Loucy (cell line): ENCODE data around the gene RUFY2.
"Not testable (repeated sequence)": the region's sequence is repeated elsewhere in the genome, so short reads cannot be mapped to it uniquely, and the experiment has no call there.

ENCODE experiments used
- H2AFZ ChIP-seq: fragments of 200-600 bp; sonication (generic); 2 replicates; pipeline ENCODE4 v1.6.0; 2016; ENCODE audit warnings: antibody characterized with exemption, mild to moderate bottlenecking, low read length, moderate library complexity
- H3F3A ChIP-seq: fragments of 200-600 bp; 2 replicates; pipeline ENCODE4 v1.6.0; 2016; ENCODE audit warnings: antibody characterized with exemption, low read depth, mild to moderate bottlenecking
- H3K27me3 ChIP-seq: fragments of 200-600 bp; sonication (generic); 2 replicates; pipeline ENCODE4 v1.6.1; 2014; ENCODE audit warnings: low read length, mild to moderate bottlenecking; ENCODE audit not compliant: insufficient read depth, poor library complexity, severe bottlenecking
- H3K36me3 ChIP-seq: fragments of 200-600 bp; sonication (generic); 2 replicates; pipeline ENCODE4 v1.6.1; 2016; ENCODE audit warnings: low read length; ENCODE audit not compliant: insufficient read depth
- H3K4me1 ChIP-seq: fragments of 200-600 bp; sonication (generic); 2 replicates; pipeline ENCODE4 v1.5.1; 2014; ENCODE audit warnings: low read length, mild to moderate bottlenecking; ENCODE audit not compliant: insufficient read depth, poor library complexity, severe bottlenecking
- H3K4me2 ChIP-seq: fragments of 200-600 bp; sonication (generic); 2 replicates; pipeline ENCODE4 v1.6.0; 2014; ENCODE audit warnings: antibody characterized with exemption, low read length, low read depth, mild to moderate bottlenecking; ENCODE audit not compliant: poor library complexity, severe bottlenecking
- H3K4me3 ChIP-seq: fragments of 200-600 bp; sonication (generic); 2 replicates; pipeline ENCODE4 v1.5.1; 2014; ENCODE audit warnings: low read length, mild to moderate bottlenecking, mixed read lengths; ENCODE audit not compliant: poor library complexity, severe bottlenecking
- H3K79me2 ChIP-seq: fragments of 200-600 bp; sonication (generic); 2 replicates; pipeline ENCODE4 v1.6.1; 2014; ENCODE audit warnings: low read length; ENCODE audit not compliant: insufficient read depth
- H3K9ac ChIP-seq: fragments of 200-600 bp; sonication (generic); 2 replicates; pipeline ENCODE4 v1.6.0; 2014; ENCODE audit warnings: mild to moderate bottlenecking, low read depth, low read length, moderate library complexity; ENCODE audit not compliant: poor library complexity, severe bottlenecking
- H3K9me2 ChIP-seq: fragments of 200-600 bp; sonication (generic); replicated peaks from 2 replicates; pipeline ENCODE4 v1.6.1; 2016; ENCODE audit warnings: low read depth, low read length, mixed read lengths
- H3K9me3 ChIP-seq: fragments of 200-600 bp; sonication (generic); 2 replicates; pipeline ENCODE4 v1.6.1; 2014; ENCODE audit warnings: mild to moderate bottlenecking, antibody characterized with exemption, low read length, low read depth; ENCODE audit not compliant: insufficient read depth
- H4K20me1 ChIP-seq: fragments of 200-600 bp; sonication (generic); 2 replicates; pipeline ENCODE4 v1.6.0; 2014; ENCODE audit warnings: antibody characterized with exemption, low read length, mild to moderate bottlenecking; ENCODE audit not compliant: insufficient read depth, poor library complexity, severe bottlenecking
- EZH2phosphoT487 ChIP-seq: fragments of 200-600 bp; IDR thresholded peaks from 2 replicates; pipeline ENCODE4 v1.6.1; 2018; ENCODE audit warnings: antibody characterized with exemption, mild to moderate bottlenecking, moderate library complexity, borderline replicate concordance
- TF ChIP-seq, protein P1 (sequence below): fragments of 200-600 bp; sonication (generic); conservative IDR thresholded peaks from 2 replicates; pipeline ENCODE4 v1.5.1; 2014; ENCODE audit warnings: mild to moderate bottlenecking, antibody characterized with exemption, low read length

The RUFY2 gene

DNA sequence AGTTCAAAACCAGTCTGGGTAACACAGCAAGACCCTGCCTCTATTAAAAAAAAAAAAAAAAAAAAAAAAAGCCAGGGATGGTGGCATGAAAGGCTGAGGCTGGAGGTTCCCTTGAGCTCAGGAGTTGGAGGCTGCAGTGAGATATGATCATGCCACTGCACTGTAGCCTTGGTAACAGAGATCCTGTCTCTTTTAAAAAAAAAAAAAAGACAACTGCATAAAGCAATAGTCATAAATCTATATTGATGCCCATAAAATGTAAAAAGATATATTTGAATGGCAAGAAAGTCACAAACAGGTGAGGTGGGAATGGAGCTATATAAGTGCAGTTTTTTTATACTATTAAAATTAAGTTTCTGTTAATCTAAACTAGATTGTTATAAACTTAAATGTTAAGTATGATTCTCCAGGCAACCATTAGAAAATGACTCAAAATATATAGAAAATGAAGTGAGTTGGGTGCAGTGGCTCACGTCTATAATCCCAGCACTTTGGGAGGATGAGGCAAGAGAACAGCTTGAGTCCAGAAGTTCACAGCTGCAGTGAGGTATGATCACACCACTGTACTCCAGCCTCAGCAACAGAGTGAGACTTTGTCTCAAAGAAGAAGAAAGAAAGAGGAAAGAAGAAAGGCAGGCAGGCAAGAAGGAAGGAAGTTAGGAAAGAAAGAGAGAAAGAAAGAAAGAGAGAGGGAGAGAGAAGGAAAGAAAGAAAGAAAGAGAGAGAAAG lies 88.6 kb downstream of the RUFY2 start:
- Histone ChIP-seq H3K9me3 (peaks cover 8% of the 10 kb centered on the region; the same call in 1 of the 2 replicates), H3K9ac (no peak overlapping the region), H3F3A (no peaks in the 10 kb centered on the region), H2AFZ (no peak overlapping the region), H3K4me3 (no peak overlapping the region), H3K4me1 (peaks cover 4% of the 10 kb centered on the region), H3K27me3 (no peaks in the 10 kb centered on the region), H3K36me3 (no peaks in the 10 kb centered on the region), H4K20me1 (no peaks in the 10 kb centered on the region), H3K9me2 (no peaks in the 10 kb centered on the region), H3K79me2 (no peaks in the 10 kb centered on the region), H3K4me2 (no peak overlapping the region)
- TF ChIP-seq EZH2phosphoT487, result no peak
- TF ChIP-seq, protein P1, sequence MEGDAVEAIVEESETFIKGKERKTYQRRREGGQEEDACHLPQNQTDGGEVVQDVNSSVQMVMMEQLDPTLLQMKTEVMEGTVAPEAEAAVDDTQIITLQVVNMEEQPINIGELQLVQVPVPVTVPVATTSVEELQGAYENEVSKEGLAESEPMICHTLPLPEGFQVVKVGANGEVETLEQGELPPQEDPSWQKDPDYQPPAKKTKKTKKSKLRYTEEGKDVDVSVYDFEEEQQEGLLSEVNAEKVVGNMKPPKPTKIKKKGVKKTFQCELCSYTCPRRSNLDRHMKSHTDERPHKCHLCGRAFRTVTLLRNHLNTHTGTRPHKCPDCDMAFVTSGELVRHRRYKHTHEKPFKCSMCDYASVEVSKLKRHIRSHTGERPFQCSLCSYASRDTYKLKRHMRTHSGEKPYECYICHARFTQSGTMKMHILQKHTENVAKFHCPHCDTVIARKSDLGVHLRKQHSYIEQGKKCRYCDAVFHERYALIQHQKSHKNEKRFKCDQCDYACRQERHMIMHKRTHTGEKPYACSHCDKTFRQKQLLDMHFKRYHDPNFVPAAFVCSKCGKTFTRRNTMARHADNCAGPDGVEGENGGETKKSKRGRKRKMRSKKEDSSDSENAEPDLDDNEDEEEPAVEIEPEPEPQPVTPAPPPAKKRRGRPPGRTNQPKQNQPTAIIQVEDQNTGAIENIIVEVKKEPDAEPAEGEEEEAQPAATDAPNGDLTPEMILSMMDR, result no peak

DNA sequence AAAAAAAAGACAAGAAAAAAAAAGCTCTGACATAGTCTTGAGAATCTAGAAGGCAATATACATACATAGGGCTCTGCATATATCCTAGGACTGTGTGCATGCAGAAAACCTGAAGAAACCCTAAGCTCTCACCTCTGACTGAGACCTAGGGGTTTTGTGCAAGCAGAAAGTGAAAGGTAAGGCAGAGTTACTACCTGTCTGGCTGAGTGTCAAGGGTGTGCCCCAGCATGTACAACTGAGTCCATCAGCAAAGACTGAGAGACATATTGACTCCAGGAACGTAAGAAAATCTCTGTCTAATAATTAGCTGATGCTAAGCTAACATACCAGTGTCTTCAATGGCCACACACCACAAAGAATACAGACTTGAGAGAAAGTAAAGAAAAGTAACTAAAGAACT lies 91.5 kb downstream of the RUFY2 start:
- H3K4me1 ChIP-seq, result peaks cover 4% of the 10 kb centered on the region
- TF ChIP-seq EZH2phosphoT487, result no peak
- TF ChIP-seq, protein P1, result no peak
- H4K20me1 ChIP-seq, result no peaks in the 10 kb centered on the region
- no peak overlapping the region for H2AFZ ChIP-seq
- no peak overlapping the region for H3K4me3 ChIP-seq
- H3K9me3 ChIP-seq, result peaks cover 8% of the 10 kb centered on the region; the same call in 1 of the 2 replicates
- H3K4me2 ChIP-seq, result no peak overlapping the region
- no peaks in the 10 kb centered on the region for H3K9me2 ChIP-seq
- H3K9ac ChIP-seq, result no peak overlapping the region
- H3F3A ChIP-seq, result no peaks in the 10 kb centered on the region
- H3K79me2 ChIP-seq, result no peaks in the 10 kb centered on the region
- H3K27me3 ChIP-seq, result no peaks in the 10 kb centered on the region
- H3K36me3 ChIP-seq, result no peaks in the 10 kb centered on the region

DNA sequence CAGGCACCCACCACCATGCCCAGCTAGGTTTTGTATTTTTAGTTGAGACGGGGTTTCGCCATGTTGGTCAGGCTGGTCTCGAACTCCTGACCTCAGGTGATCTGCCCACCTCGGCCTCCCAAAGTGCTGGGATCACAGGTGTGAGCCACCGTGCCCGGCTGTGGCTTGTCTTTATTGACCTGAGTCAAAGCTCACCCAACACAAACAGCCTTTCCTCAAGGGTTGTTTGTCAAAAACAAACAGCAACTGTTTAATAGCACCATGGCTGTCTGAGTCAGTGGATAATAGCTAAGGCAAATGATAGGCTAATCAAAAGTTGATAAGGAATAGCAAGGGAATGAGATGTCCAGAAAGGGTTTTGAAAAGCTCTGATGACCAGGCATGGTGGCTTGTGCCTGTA lies 92.1 kb downstream of the RUFY2 start:
- H3F3A ChIP-seq, H2AFZ ChIP-seq, H3K4me2 ChIP-seq, H3K4me1 ChIP-seq, H4K20me1 ChIP-seq, H3K4me3 ChIP-seq, H3K9me3 ChIP-seq, H3K9me2 ChIP-seq, H3K79me2 ChIP-seq, H3K36me3 ChIP-seq, H3K27me3 ChIP-seq, H3K9ac ChIP-seq: not testable (repeated sequence)

DNA sequence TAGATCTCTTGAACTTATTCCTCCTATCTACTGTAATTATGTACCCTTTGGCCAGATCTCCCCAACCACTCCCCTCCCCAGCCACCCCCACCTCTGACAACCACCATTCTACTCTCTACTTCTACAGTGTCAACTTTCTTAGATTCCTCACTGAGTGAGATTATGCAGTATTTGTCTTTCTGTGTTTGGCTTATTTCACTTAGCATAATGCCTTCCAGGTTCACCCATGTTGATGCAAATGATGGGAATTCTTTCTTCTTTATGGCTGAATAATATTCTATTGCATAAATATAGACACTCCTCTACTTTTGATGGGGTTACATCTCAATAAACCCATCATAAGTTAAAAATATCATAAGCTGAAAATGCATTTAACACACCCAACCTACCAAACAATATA lies 96.5 kb downstream of the RUFY2 start:
- Histone ChIP-seq H3F3A (no peaks in the 10 kb centered on the region), H3K4me3 (no peak overlapping the region), H3K4me2 (no peak overlapping the region), H3K4me1 (peaks cover 4% of the 10 kb centered on the region), H3K9ac (no peak overlapping the region), H3K27me3 (no peaks in the 10 kb centered on the region), H3K9me3 (no peaks in the 10 kb centered on the region), H3K9me2 (no peaks in the 10 kb centered on the region), H4K20me1 (no peaks in the 10 kb centered on the region), H3K79me2 (no peaks in the 10 kb centered on the region), H2AFZ (no peak overlapping the region), H3K36me3 (no peaks in the 10 kb centered on the region)
- TF ChIP-seq EZH2phosphoT487, result no peak
